AG09309 (cell line): ENCODE results near the gene BTG3.

Experiments
- DNase-seq: peaks from one replicate; pipeline ENCODE4 v3.0.0-alpha.2; 2010; ENCODE audit warnings: low read depth
- H3K4me3 ChIP-seq: 2 replicates; pipeline ENCODE4 v1.5.1; 2011; ENCODE audit warnings: mild to moderate bottlenecking, low read depth, low read length, moderate library complexity; ENCODE audit not compliant: control insufficient read depth
- TF ChIP-seq, protein P1 (sequence below): IDR thresholded peaks from 2 replicates; pipeline ENCODE4 v1.5.1; 2011; ENCODE audit warnings: mild to moderate bottlenecking, low read depth, low read length, inconsistent platforms; ENCODE audit not compliant: insufficient read depth, control insufficient read depth; ENCODE audit errors: missing control alignments

Gene BTG3

DNA sequence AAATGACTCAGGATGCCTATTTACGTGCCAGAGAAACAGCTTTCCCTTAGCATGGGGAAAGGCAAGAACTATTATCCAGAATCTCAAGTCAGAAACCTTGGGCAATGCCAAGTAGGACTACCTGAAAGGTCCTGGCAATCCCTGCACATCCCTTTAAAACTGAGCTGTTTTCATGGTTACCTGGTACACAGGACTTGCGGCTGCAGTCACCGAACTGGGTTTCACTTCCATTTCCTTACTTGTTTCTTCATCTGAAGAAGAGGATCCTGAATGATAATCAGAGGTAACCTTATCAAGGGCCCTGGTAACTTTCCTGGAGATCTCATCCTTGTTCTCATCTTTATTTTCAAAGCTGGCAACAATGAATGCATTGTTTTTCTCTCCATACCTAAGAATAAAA lies 14.3 kb downstream of the BTG3 start:
- TF ChIP-seq, protein P1, sequence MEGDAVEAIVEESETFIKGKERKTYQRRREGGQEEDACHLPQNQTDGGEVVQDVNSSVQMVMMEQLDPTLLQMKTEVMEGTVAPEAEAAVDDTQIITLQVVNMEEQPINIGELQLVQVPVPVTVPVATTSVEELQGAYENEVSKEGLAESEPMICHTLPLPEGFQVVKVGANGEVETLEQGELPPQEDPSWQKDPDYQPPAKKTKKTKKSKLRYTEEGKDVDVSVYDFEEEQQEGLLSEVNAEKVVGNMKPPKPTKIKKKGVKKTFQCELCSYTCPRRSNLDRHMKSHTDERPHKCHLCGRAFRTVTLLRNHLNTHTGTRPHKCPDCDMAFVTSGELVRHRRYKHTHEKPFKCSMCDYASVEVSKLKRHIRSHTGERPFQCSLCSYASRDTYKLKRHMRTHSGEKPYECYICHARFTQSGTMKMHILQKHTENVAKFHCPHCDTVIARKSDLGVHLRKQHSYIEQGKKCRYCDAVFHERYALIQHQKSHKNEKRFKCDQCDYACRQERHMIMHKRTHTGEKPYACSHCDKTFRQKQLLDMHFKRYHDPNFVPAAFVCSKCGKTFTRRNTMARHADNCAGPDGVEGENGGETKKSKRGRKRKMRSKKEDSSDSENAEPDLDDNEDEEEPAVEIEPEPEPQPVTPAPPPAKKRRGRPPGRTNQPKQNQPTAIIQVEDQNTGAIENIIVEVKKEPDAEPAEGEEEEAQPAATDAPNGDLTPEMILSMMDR, result no peak
- no peak for DNase-seq
- H3K4me3 ChIP-seq, result no peak overlapping the region

DNA sequence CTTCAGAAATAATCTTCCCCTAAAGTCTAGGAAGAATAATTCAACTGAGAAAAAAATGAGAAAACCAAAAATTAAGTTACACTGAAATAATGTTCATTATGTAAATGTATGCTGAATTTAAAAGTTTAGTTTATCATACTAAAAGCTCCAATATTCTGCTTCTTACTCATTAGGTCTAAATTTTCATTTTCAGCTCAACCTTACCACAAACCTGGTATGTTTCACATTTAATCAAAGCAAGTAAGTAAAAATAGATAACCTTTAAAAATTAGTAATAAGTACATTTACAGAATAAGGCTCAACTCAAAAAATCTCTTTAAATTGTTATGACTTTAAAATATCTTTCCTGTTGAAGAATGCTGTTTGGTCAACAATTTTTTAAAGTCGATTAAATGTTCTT lies 15.0 kb downstream of the BTG3 start:
- H3K4me3 ChIP-seq, result no peak overlapping the region
- TF ChIP-seq, protein P1, result no peak
- DNase-seq, result no peak

DNA sequence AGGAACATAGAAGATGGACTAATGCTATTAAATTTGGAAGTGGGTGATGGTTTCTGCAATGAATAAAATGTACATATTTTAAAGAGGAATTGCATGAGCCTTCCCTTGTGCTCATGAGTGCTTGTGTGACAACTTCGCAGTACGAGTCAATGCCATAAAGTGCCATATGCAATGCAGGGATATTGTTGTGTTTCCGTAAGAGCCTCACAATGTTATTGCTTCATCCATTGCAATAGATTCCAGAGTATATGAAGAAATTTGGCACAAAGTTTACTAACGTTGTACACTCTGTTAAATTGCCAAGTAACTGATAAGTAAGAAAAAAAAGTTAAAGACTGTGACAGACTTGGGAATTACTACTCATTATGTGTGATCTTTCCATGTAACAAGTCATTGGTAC lies 22.3 kb downstream of the BTG3 start:
- DNase-seq, result peak; percentile 7
- H3K4me3 ChIP-seq, result no peak overlapping the region
- TF ChIP-seq, protein P1, result no peak

DNA sequence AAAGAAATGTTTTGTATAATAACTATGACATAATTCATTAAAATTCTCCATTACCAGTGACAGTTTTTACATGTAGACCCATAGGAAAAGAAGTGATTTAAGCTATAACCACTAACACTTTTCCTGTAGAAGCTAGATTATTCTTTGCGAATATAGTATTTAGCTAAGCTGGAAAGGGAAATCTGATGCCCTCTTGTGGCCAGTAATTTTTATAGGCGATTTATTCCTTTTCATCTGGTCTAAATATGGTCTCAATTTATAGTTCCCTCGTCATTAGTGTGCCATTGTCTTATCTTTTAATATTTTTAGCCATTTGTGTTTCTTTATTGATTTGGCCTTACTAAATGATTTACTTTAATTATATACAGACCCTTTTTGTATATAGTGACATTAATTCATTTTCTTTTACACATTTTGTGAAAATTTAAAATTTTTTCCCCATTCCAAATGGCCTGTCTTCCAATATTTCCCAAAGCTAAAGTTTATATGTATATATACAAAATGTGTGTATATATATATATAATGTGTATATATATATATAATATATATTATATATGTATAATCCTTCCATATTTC lies 26.7 kb downstream of the BTG3 start:
- no peak overlapping the region for H3K4me3 ChIP-seq
- TF ChIP-seq, protein P1, result peak; percentile 45
- peak; percentile 13 for DNase-seq

DNA sequence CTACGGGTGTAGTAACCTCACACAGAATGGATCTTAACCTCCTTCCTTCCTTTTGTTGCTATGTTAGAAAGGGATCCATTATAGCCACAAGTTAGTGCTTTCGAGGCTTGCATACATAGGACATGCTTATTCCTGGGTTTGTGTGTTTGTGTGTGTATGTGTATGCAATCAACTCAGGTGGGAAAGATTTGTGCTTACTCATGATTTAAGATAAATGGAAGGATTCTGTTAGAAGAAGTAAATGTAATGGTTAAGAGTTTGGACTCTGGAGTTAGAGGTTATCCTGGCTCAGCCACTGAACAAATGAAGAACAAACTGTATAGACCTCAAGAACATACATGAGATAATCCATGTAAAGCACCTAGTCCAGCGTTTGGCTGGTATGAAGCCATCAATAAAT lies 28.8 kb downstream of the BTG3 start:
- H3K4me3 ChIP-seq, result no peak overlapping the region
- no peak for DNase-seq
- TF ChIP-seq, protein P1, result no peak

DNA sequence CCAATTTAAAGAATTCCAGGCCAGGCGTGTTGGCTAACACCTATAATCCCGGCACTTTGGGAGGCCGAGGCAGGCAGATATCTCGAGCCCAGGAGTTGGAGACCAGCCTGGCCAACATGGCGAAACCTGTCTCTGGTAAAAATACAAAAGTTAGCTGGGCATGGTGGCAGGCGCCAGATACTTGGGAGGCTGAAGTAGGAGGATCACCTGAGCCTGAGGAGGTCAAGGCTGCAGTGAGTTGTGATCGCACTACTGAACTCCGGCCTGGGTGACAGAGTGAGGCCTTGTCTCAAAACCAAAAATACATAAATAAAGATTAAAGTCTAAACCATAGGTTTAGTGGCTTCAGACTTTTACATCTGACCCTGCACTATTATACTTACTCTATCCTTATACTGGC lies 32.4 kb downstream of the BTG3 start:
- TF ChIP-seq, protein P1, result no peak
- no peak for DNase-seq
- H3K4me3 ChIP-seq, result no peak overlapping the region

DNA sequence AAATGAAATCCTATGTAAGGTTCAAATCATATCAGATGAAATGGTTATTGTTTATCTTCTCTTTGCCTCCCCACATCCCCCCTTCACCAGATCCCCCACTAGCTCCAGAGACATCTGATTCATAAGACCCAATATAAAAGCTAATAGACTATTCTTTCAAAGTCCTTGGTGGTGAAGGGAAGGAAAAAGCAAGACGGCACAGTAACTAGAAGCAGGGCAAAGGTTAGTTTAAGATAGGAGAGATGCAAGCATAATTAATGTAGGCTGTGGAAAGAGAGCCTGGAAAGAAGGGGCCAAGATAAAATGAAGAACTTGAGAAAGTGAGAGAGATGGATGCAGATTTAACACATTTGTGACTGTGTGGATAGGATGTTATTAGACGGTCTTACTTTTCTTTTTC lies 33.8 kb downstream of the BTG3 start:
- TF ChIP-seq, protein P1, result no peak
- H3K4me3 ChIP-seq, result no peak overlapping the region
- no peak for DNase-seq
